ENCODE results near the gene NGRN.

GRCh38 chr15:90248789-90249202, 16.7 kb upstream of the NGRN start:
- TF ChIP-seq POLR2A (IDR thresholded peaks at IDR 0.05; ENCODE audit: low read depth, low read length) (no peak), POLR2AphosphoS5 (IDR thresholded peaks at IDR 0.05; ENCODE audit: low read depth, low read length) (no peak)

Data from GM12892 (cell line).